Hindlimb muscle (tissue), 1 donor: ENCODE measurements around the gene SURF4. TPM values are rescaled to one million over a fixed set of nuclear protein-coding genes. Genes with fewer than 3 reads are reported as not detected.
"Not testable (repeated sequence)": the region's sequence is repeated elsewhere in the genome, so short reads cannot be mapped to it uniquely, and the experiment has no call there.

Experiments
- DNase-seq: peaks from one replicate; pipeline ENCODE4 v3.0.0-alpha.2; 2013
- polyA plus RNA-seq: library from polyadenylated mRNA; unstranded; fragments of 120-200 nt; gene quantifications from one replicate; pipeline ENCODE4 v1.2.1, GENCODE V29; 2013; ENCODE audit not compliant: insufficient read length

SURF4 gene
- polyA plus RNA-seq, 1 donor: 89.8 TPM

DNA sequence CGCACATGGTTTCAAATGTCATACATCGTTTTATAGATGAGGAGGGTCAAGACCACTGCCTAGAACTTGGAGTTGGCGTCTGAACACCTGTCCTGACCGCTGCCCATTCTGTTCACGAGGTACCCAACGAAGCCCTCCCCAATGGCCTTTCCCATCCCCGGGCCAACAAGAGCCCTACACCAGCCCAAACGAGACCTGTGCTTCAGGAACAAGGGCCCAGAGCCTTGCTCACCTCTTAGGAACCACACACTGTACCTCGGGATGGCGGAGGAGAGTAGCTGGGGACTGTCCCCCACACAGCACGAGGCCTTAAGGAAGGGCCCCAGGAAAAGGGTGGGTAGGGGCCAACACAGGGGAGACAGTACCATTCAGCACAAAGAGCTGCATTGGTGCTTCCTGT is 42.8 kb downstream of the SURF4 start:
- DNase-seq: no peak

DNA sequence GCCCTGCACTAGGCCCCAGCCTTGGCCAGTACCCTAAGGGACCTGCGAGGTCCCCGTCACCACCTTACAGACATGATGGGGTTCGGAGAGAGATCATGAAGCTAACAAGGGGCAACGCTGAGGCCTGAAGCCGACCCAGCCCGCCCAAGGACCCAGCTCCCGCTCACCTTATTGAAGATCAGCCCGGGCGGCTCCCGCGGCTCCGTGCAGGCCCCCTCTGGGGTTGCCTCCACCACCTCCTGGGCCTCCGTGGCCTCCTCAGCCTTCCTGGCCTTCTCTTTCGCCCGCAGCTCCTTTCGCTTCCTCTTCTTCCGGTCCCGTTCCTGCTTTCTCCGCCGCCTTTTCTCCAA is 43.5 kb downstream of the SURF4 start:
- DNase-seq: no peak

- DNase-seq: no peak
Observed at GRCh38 chr9:133331641-133332380, 44.0 kb downstream of the SURF4 start.

GRCh38 chr9:133331221-133331620 is 44.6 kb downstream of the SURF4 start:
- DNase-seq: no peak

GRCh38 chr9:133329306-133330156 is 46.3 kb downstream of the SURF4 start:
- not testable (repeated sequence) for DNase-seq

GRCh38 chr9:133327834-133328484 is 47.9 kb downstream of the SURF4 start:
- no peak for DNase-seq

- not testable (repeated sequence) for DNase-seq
Observed at GRCh38 chr9:133327021-133327420, 48.8 kb downstream of the SURF4 start.

DNA sequence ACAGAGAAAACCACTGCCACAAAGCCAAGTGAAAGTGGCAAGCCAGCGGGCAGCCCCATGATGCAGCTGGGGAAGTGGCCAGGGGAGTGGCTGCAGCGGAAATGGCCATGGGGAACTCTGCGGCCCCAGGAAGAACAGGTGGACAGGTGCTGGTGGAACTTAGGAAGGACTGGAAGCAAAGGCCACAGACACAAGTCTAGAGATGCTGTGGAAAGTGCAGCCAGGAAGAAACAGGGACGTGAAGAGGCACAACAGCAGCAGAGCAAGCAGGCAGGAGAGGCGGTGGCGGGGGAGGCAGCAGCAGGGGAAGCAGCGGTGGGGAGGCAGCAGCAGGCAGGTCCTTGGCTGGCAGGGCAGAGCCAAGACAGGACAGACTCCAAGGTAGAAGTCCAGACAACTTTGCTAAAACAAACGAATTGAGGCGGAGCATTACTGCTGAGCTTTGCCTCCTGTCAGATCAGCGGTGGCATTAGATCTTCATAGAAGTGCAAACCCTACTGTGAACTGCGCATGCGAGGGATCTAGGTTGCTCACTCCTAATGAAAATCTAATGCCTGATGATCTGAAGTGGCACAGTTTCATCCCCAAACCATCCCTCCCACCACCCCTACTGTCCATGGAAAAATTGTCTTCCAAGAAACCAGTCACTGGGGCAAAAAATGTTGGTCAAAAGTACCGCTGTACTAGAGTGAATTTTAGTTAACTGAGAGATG is 51.7 kb downstream of the SURF4 start:
- DNase-seq: no peak

DNA sequence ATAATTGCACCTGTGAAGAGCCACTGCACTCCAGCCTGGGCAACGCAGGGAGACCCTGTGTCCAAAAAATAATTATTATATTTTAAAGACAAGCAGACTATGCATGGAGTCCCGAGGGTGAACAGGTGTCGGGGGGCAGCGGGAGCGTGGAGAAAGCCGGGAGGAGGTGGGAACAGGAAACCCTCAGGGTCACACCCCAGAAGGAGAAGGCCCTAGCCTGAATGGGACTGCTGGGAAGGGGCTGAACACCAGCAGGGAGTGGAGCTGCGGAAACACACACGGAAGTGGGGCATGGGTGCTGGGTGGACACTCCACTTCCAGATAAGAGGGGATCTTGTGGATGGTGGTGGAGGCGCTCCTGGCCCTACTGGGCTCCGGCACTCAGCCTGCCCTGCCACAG is 52.6 kb downstream of the SURF4 start:
- DNase-seq: no peak

DNA sequence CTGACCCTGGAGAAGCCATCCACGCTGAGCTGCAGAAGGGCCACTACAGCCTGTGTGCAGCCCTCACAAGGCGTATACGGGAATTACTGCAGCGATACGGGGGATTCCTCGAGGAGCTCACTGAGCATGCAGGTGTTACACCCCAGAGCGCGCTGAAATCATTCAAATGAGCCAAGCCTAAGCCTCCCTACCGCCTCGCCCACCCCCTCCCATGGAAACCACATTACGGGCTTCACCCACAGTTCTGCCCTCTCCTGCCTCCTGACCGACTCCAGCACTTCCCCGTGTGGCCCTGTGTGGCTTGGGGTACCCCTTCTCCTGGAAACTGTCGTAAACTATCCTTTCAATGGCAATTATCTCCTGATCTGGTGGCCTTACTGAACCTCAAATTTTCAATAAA is 53.2 kb downstream of the SURF4 start:
- DNase-seq: no peak

GRCh38 chr9:133321411-133321935 is 54.4 kb downstream of the SURF4 start:
- no peak for DNase-seq

DNA sequence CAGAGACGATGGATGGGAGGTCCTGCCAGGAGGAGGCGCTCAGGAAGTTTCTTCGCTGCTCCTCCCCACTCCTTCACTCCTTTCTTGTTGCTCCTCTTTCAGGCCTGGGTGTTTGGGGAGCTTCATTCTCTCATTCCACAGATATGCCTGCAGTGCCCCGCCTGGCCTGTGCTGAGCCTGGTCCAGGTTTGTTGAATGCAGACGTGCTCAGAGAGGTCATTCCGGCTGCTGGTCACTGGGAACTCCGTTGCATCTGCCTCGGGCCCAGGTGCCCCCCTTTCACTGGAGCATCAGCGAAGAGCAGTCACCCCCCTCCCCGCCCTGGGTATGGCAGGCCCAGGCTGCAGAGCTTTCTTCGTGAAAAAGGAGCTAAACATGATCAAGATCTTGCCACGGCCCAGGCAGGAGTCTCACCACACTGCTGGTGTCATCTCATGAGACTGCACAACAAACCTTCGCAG is 55.4 kb downstream of the SURF4 start:
- no peak for DNase-seq

- not testable (repeated sequence) for DNase-seq
Observed at GRCh38 chr9:133317551-133317950, 58.3 kb downstream of the SURF4 start.

DNA sequence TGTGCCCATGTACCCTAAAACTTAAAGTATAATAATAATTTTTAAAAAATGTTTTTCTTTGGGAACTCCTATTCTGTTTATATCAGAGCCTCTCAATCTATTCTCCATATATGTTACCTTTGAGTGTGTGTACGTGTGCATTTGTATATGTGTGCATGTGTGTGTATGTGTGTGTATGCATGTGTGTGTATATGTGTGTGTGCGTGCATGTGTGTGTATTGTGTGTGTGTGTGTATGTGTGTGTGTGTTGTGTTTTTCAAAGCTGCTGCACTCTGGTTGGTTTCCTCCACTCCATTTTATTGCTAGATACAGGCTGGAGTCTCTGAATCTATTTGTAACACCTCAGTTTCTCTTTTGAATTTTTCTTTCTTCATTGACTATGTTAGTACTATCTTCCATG is 59.9 kb downstream of the SURF4 start:
- DNase-seq: no peak

Other genes with a start within 250 kb of the SURF4 start
- 5.4 TPM for gene GBGT1, start 212.1 kb downstream of the SURF4 start, polyA plus RNA-seq
- gene OBP2B, start 166.8 kb downstream of the SURF4 start, polyA plus RNA-seq: not detected
- gene ABO, start 100.9 kb downstream of the SURF4 start, polyA plus RNA-seq: 4.5 TPM
- 26.1 TPM for gene SURF6, start 39.9 kb downstream of the SURF4 start, polyA plus RNA-seq
- gene MED22, start 27.9 kb downstream of the SURF4 start, polyA plus RNA-seq: 29.2 TPM
- 2,303 TPM for gene RPL7A, start 27.8 kb downstream of the SURF4 start, polyA plus RNA-seq
- gene SURF1, start 19.6 kb downstream of the SURF4 start, polyA plus RNA-seq: 35.5 TPM
- gene SURF2, start 19.5 kb downstream of the SURF4 start, polyA plus RNA-seq: 13.9 TPM
- 1.5 TPM for gene STKLD1, start 306 bp upstream of the SURF4 start, polyA plus RNA-seq
- gene REXO4, start 42.0 kb upstream of the SURF4 start, polyA plus RNA-seq: 43.6 TPM
- 10.4 TPM for gene ADAMTS13, start 46.3 kb upstream of the SURF4 start, polyA plus RNA-seq
- gene CACFD1, start 83.9 kb upstream of the SURF4 start, polyA plus RNA-seq: 18.5 TPM
- gene SLC2A6, start 103.0 kb upstream of the SURF4 start, polyA plus RNA-seq: 0.81 TPM
- gene MYMK, start 148.9 kb upstream of the SURF4 start, polyA plus RNA-seq: 82.7 TPM
- 4.0 TPM for gene ADAMTSL2, start 158.6 kb upstream of the SURF4 start, polyA plus RNA-seq
- gene FAM163B, start 233.3 kb upstream of the SURF4 start, polyA plus RNA-seq: not detected